NCI-H1105 (cell line): Measurements from ENCODE around the gene CDK2AP2.

Source experiments
- DNase-seq: peaks from one replicate; lab custom pipeline; 2025; lab: John Stamatoyannopoulos, UW

The CDK2AP2 gene

GRCh38 chr11:67503119-67504004 is 4.6 kb downstream of the CDK2AP2 start:
- no peak for DNase-seq

GRCh38 chr11:67502328-67502979 is 5.5 kb downstream of the CDK2AP2 start:
- DNase-seq: no peak

- no peak for DNase-seq
These were observed 6.1 kb downstream of the CDK2AP2 start for GRCh38 chr11:67501854-67502253.

GRCh38 chr11:67500831-67501715 is 6.9 kb downstream of the CDK2AP2 start:
- DNase-seq: no peak

GRCh38 chr11:67500484-67500821 is 7.5 kb downstream of the CDK2AP2 start:
- DNase-seq: no peak

- no peak for DNase-seq
These were observed 8.0 kb downstream of the CDK2AP2 start for GRCh38 chr11:67499808-67500483.

GRCh38 chr11:67498544-67498972 is 9.4 kb downstream of the CDK2AP2 start:
- no peak for DNase-seq

GRCh38 chr11:67497656-67498291 is 10.2 kb downstream of the CDK2AP2 start:
- DNase-seq: no peak

GRCh38 chr11:67496113-67496512 is 11.8 kb downstream of the CDK2AP2 start:
- DNase-seq: no peak

GRCh38 chr11:67495234-67496005 is 12.5 kb downstream of the CDK2AP2 start:
- no peak for DNase-seq

- no peak for DNase-seq
These were observed 13.4 kb downstream of the CDK2AP2 start for GRCh38 chr11:67494371-67495233.

GRCh38 chr11:67493548-67494370 is 14.2 kb downstream of the CDK2AP2 start:
- no peak for DNase-seq

GRCh38 chr11:67492801-67493547 is 15.0 kb downstream of the CDK2AP2 start:
- DNase-seq: no peak

GRCh38 chr11:67492069-67492727 is 15.8 kb downstream of the CDK2AP2 start:
- no peak for DNase-seq

GRCh38 chr11:67491276-67492068 is 16.5 kb downstream of the CDK2AP2 start:
- DNase-seq: no peak

- DNase-seq: no peak
These were observed 17.3 kb downstream of the CDK2AP2 start for GRCh38 chr11:67490727-67491065.
